GM21367 (cell line): ENCODE data around the gene RPS6KB2.
A peak's percentile ranks its signal among the peaks of the same experiment; 100 is the strongest.
"Not testable (repeated sequence)": the region's sequence is repeated elsewhere in the genome, so short reads cannot be mapped to it uniquely, and the experiment has no call there.

ENCODE experiments used
- ATAC-seq: cut with Tn5 transposase; IDR thresholded peaks from one replicate; pipeline ENCODE4 v1.9.1; 2021; ENCODE audit not compliant: unreplicated experiment

RPS6KB2 gene

DNA sequence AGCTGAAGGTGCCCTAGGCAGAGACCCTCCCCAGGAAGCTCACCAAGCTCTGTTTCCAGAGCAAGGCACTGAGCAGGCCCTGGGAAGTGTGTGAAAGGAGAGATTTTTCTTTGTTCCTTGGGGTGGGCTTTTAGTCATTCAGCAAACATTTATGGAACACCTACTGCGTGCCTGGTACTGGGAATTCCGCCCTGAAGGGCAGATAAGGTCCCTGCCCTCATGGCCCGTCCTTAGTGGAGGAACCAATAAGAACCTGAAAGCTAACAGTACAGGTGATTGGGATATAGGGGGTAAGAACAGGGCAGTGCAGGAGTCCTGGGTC lies 36.9 kb downstream of the RPS6KB2 start:
- ATAC-seq, result no peak

- ATAC-seq, result not testable (repeated sequence)
These were observed 37.2 kb downstream of the RPS6KB2 start for GRCh38 chr11:67465530-67465929.

- ATAC-seq, result no peak
These were observed 38.1 kb downstream of the RPS6KB2 start for GRCh38 chr11:67466367-67466766.

DNA sequence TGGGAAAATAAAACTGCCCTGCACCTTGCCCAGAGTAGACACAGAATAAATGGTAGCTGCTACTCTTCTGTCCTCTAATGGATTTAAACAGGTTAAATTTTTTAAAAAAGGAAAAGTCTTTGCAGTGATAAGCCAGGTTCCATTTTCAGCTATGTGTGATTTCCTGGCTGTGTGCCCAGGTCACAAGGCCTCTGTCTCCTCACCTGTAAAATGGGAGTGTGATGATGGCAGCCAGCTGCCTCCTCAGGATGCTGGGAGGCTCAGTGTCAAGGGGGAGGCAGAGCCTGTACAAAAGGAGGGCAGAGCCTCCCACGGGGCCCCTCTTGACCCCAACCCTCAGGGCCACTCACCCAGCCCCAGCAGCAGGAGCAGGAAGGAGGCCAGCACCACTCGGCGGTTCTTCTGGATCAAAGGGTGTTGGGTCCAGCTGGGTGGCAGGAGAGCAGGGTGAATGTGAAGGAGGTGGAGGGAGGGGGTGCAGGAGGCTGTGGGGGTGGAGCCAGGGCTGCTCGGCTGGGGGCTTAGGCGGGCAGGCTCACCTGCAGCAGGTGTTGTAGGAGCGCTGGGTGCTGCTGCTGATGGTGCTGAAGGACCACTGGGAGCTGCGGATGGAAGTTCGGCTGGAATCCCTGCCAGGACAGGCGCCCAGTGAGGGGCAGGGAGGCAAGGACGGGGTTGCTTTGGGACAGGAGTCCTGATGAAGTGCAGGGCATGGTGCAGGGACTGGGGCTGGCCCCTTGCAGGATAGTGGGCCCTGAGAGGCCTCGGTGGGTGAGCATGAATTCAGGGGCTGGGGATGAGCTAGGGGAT lies 38.9 kb downstream of the RPS6KB2 start:
- ATAC-seq, result no peak

DNA sequence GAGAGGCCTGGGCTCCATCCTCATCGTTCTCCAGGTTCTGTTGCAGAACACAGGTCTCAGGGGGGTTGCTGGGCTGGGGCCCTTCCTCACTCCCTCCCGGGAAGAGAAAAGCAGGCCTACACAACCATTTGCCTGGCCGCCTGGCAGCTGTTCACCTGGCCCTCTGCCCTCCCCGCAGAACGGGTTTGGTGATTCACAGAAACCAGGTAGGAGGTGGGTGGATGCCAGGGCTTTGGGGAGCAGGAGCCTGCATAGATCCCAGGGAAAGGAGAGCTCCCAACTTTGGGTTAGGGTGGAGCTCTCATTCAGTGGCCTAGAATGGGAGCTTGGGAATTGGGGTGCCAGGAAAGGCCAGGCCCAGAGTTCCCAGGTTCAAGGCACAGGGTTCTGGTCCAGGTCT lies 39.8 kb downstream of the RPS6KB2 start:
- ATAC-seq, result no peak

DNA sequence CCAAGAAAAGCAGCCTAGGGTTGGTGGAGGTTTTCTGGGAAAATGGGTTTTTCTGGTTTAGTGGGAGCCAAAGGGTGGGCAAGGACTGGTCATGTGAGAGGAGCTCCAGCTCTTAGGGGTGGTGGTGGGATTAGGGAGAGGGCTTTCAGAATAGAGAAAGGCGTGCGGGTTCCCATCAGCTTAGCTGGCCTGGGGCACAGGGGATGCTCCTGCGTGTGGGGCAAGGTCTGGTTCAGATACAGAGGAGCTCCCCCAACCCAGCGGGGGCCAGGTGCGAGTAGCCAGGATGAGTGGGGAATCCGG lies 40.1 kb downstream of the RPS6KB2 start:
- ATAC-seq, result no peak

DNA sequence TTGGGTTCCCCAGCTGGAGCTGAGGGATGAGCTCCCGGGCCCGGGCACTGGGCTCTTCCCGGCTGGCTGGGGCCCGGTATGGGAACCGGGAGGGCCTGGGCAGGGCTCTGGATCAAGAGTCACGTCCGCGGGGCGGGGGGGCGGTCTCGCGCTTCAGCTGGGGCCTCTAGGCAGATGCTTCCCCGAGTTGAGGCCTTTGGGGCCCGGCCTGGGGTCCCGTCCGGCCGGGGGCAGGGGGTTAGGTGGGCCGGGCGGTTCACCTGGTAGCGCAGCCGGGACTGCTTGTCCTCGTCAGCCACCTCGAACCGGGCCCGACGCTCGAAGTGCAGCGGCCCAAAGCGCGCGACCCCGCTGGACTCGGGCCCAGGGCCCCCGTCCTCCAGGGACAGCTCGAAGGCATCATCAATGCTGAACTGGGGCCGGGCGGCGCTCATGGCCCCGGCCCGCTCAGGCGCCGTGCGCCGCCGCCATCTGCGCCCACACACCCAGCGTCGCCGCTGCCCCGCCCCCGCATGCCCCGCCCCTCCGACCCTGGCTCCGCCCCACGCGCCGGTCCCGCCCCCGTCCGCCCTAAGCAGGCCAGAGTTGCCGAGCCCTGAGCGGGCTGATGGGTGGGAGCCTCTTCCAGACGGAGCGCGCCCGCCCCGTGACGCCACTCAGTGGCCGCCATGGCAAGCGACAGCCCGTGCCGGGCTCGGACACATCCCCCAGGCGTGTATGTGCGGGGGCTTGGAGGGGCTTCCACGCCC lies 40.6 kb downstream of the RPS6KB2 start, which contains the start of gene TMEM134:
Gene TMEM134 (minus strand): TSS at position 493 of the 749 bp plus-strand sequence. CDS start 59 bp downstream, at position 434.
- peak; percentile 43 for ATAC-seq

DNA sequence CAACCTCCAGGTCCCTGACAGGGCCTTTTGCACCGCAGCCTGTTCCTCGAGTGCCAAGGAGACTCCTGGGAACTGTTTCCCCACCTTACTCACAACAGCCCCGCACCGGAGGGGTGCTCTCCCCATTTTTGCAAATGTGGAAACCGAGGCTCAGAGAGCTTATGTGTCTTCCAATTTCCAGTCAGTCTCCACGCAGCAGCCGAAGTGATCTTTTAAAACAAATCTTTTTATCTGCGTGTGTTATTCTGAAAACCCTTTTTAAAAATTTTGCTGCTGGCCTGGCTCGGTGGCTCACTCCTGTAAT lies 41.2 kb downstream of the RPS6KB2 start:
- ATAC-seq, result no peak

GRCh38 chr11:67470337-67471002 lies 42.2 kb downstream of the RPS6KB2 start:
- ATAC-seq, result no peak

DNA sequence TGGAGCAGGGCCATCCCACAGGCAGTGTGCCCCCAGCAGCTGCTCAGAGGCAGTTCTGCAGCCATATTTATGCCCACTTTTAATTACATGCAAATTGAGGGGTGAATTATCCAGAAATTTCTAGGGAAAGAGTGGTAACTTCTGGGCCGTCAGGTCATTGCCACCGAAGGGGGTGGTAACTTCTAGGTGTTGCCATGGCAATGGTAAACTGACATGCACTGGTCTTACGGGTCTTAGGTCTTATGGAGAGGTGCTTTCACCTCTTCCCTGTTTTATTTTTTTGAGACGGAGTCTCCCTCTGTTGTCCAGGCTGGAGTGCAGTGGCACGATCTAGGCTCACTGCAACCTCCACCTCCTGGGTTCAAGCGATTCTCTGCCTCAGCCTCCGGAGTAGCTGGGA lies 44.6 kb downstream of the RPS6KB2 start:
- no peak for ATAC-seq

GRCh38 chr11:67476692-67477091 lies 48.4 kb downstream of the RPS6KB2 start:
- not testable (repeated sequence) for ATAC-seq

DNA sequence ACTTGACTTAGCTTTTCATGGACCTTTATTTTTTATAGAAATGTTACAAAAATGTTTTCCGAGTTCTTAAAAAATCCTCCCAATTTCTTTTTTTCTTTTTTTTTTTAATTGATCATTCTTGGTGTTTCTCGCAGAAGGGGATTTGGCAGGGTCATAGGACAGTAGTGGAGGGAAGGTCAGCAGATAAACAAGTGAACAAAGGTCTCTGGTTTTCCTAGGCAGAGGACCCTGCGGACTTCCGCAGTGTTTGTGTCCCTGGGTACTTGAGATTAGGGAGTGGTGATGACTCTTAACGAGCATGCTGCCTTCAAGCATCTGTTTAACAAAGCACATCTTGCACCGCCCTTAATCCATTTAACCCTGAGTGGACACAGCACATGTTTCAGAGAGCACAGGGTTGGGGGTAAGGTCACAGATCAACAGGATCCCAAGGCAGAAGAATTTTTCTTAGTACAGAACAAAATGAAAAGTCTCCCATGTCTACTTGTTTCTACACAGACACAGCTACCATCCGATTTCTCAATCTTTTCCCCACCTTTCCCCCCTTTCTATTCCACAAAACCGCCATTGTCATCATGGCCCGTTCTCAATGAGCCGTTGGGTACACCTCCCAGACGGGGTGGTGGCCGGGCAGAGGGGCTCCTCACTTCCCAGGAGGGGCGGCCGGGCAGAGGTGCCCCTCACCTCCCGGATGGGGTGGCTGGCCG lies 49.2 kb downstream of the RPS6KB2 start:
- not testable (repeated sequence) for ATAC-seq

DNA sequence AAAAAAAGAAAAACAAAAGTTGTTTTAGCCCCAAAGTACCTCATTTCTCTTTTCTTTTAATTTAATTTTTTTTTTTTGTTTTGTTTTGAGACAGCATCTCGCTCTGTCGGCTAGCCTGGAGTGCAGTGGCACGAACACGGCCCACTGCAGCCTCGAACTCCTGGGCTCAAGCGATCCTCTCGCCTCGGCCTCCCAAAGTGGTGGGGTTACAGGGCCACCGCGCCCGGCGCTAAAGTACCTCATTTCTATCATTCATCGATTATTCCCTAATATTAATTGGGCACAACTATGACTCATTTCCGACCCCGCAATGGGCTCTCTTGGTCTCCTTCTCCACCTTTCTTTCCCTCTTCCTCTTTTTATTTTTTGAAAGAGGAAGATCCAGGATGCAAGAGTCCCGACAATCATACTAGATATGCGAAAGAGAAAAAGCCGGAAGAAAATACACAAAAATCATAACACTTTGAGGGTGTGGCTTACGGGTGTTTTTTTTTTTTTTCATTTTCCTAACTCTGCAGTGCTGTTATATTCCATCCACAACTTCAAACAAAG lies 54.1 kb downstream of the RPS6KB2 start:
- ATAC-seq, result no peak

DNA sequence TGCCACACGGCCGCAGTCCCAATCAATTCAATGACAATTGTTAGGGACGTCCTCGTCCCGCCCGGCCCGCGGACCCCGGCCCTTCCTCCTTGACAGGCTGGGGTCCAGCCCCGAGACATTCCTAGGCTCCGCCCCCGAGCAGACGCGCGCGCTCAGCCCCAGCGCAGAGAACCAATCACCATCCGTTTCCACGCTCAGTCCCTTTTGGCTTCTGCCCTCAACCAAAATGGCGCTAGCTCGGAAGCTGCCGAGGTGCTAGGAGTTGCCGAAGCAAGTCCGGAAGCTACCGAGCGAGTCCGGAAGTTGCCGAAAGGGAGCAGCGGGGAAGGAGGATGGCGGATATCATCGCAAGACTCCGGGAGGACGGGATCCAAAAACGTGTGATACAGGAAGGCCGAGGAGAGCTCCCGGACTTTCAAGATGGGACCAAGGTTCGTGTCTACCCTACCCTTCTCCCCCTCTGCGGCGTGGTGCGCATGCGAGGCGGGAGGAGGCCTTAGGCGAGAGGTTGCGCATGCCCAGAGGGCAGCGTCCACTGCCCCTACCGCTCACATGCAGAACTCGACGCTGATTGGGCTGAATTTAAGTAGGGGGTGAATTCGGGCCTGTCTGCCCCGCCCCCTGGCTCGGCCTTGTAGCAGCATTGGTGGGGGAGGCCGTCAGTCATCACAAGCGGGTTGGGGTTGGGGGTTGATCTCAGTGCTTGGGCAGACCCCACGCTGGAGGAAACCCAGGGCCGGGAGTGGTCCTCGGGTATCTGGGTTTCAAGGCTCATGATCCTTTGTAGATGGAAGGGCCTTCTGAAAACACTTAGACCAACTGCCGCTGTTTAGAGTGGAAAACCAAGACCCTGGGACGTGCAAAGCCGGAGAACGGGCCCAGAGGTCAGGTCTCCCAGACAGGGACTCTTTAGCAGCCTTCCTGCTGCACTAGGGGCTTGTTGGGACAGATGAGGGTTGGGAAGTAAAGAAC lies 54.8 kb downstream of the RPS6KB2 start, which contains the start of gene AIP:
Gene AIP (plus strand): TSS at position 200 of the 972 bp plus-strand sequence. CDS start 133 bp downstream, at position 333.
- ATAC-seq, result peak; percentile 48

DNA sequence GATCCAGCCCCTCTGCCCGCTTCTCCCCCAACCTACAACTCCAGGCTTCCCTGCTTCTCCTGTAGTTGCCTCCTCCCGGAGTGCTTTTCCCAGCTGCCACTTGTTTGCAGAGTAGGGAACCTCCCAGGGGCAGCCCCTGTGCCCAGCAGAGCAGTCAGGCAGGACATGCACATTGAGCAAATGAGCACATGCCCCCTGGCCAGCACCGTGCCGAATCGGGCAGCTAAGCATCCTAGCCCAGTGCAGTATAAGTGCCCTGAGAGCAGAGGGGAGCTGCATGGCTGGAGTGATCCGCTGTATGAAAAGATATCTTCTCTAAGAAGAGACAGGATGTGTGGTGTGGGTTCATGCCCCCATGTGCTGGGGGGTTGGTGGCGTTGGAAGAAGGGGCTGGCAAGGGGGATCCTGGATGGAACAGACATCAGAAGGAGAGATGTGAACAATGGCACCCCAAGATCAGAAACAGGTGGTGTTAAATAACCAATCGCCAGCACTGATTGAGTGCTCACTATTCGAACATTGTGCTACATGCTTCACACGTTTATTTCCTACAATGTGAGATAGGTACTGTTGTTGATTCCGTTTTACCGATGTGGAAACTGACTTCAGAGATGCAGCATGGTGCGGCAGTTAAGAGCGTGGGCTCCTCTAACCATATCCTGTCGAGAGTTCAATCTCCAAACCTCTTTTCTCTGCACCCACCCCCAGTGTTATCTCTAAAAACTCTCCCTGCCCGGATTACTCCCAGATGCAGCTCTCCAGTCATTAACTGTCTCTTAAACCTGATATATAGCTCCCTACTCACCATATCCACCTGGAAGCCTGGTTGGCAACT lies 55.8 kb downstream of the RPS6KB2 start:
- no peak for ATAC-seq

GRCh38 chr11:67484847-67485311 lies 56.6 kb downstream of the RPS6KB2 start:
- ATAC-seq, result peak; percentile 22
